CD14-positive monocyte (primary cell): ENCODE measurements around the gene INPP5E. TPM values are rescaled to one million over a fixed set of nuclear protein-coding genes. Genes with fewer than 3 reads are reported as not detected.

Source experiments
- DNase-seq, 3 donors: peaks; one replicate each; pipeline ENCODE4 v3.0.0-alpha.2; 2011 to 2022
- H2AFZ ChIP-seq: 2 replicates; pipeline ENCODE4 v1.6.0; 2012; ENCODE audit warnings: mild to moderate bottlenecking, low read depth, low read length, inconsistent platforms; ENCODE audit not compliant: insufficient read depth, poor library complexity, severe bottlenecking
- H3K27ac ChIP-seq, 2 donors: 1 replicate in 1 of 2; 2 replicates in 1 of 2; pipeline ENCODE4 v1.5.1; 2012 to 2013; ENCODE audit warnings: low read length in 2 of 2, control low read depth in 1 of 2, inconsistent platforms in 1 of 2, low read depth in 1 of 2, mild to moderate bottlenecking in 1 of 2
- H3K27me3 ChIP-seq, 2 donors: one replicate each; pipeline versions ENCODE4 v1.6.0 to v1.6.1; 2011 to 2013; ENCODE audit warnings: low read length in 2 of 2; ENCODE audit not compliant: control insufficient read depth in 2 of 2, insufficient read depth in 2 of 2
- H3K36me3 ChIP-seq, 2 donors: replicated peaks in 1 of 2; 1 replicate in 1 of 2; 2 replicates in 1 of 2; pipeline versions ENCODE4 v1.5.1 to v1.6.1; 2012 to 2013; ENCODE audit warnings: low read length in 2 of 2, control low read depth in 1 of 2, inconsistent platforms in 1 of 2, mild to moderate bottlenecking in 1 of 2; ENCODE audit not compliant: insufficient read depth in 2 of 2, control insufficient read depth in 1 of 2
- H3K4me1 ChIP-seq, 2 donors: 1 replicate in 1 of 2; 2 replicates in 1 of 2; pipeline versions ENCODE4 v1.5.1 to v1.6.1; 2012 to 2013; ENCODE audit warnings: low read length in 2 of 2, control low read depth in 1 of 2, inconsistent platforms in 1 of 2, mild to moderate bottlenecking in 1 of 2, moderate library complexity in 1 of 2; ENCODE audit not compliant: insufficient read depth in 2 of 2, control insufficient read depth in 1 of 2
- H3K4me2 ChIP-seq: replicated peaks from 2 replicates; pipeline ENCODE3; 2012; ENCODE audit warnings: low read length, moderate library complexity, mild to moderate bottlenecking; ENCODE audit not compliant: poor library complexity, severe bottlenecking; ENCODE audit errors: extremely low read depth
- H3K4me3 ChIP-seq, 3 experiments: fragments of 200-600 bp in 1 of 3; sonication (generic) in 1 of 3; replicated peaks in 1 of 3; 1 replicate in 2 of 3; 2 replicates in 1 of 3; pipeline ENCODE4 v1.5.1; 2011 to 2013; ENCODE audit warnings: low read length in 3 of 3, mild to moderate bottlenecking in 3 of 3, control low read depth in 2 of 3, low read depth in 2 of 3, inconsistent platforms in 1 of 3, moderate library complexity in 1 of 3
- H3K79me2 ChIP-seq: 2 replicates; pipeline ENCODE4 v1.6.0; 2012; ENCODE audit warnings: mild to moderate bottlenecking, control low read depth, inconsistent platforms, low read length, moderate library complexity; ENCODE audit not compliant: insufficient read depth
- H3K9ac ChIP-seq: 2 replicates; pipeline ENCODE4 v1.6.0; 2017; ENCODE audit warnings: low read length, mild to moderate bottlenecking; ENCODE audit not compliant: insufficient read depth, poor library complexity, severe bottlenecking
- H3K9me3 ChIP-seq, 2 donors: replicated peaks in 1 of 2; 1 replicate in 1 of 2; 2 replicates in 1 of 2; pipeline versions ENCODE4 v1.5.1 to v1.6.1; 2012 to 2013; ENCODE audit warnings: low read length in 2 of 2, control low read depth in 1 of 2; ENCODE audit not compliant: control insufficient read depth in 1 of 2, insufficient read depth in 1 of 2
- H4K20me1 ChIP-seq: 2 replicates; pipeline ENCODE4 v1.6.0; 2012; ENCODE audit warnings: mild to moderate bottlenecking, low read length, control low read depth, moderate library complexity; ENCODE audit not compliant: insufficient read depth
- H3K27ac Mint-ChIP-seq, 7 donors: one replicate each; pipeline ENCODE4 v1.8.0; 2020; ENCODE audit warnings: mild to moderate bottlenecking in 7 of 7, mixed read lengths in 7 of 7, moderate library complexity in 6 of 7, inconsistent platforms in 2 of 7
- H3K27me3 Mint-ChIP-seq, 3 donors: one replicate each; pipeline ENCODE4 v1.8.0; 2021 to 2022; ENCODE audit warnings: low read depth in 3 of 3, mild to moderate bottlenecking in 3 of 3, mixed read lengths in 3 of 3, moderate library complexity in 3 of 3, inconsistent platforms in 1 of 3
- H3K36me3 Mint-ChIP-seq, 2 donors: one replicate each; pipeline ENCODE4 v1.8.0; 2020; ENCODE audit warnings: mixed read lengths in 2 of 2, inconsistent platforms in 1 of 2, mild to moderate bottlenecking in 1 of 2
- H3K4me1 Mint-ChIP-seq: one replicate; pipeline ENCODE4 v1.8.0; 2020; ENCODE audit warnings: mild to moderate bottlenecking, mixed read lengths
- H3K4me3 Mint-ChIP-seq, 2 donors: one replicate each; pipeline ENCODE4 v1.8.0; 2020; ENCODE audit warnings: mild to moderate bottlenecking in 2 of 2, mixed read lengths in 2 of 2, moderate library complexity in 1 of 2
- H3K9me3 Mint-ChIP-seq, 7 donors: one replicate each; pipeline ENCODE4 v1.8.0; 2020 to 2022; ENCODE audit warnings: mixed read lengths in 7 of 7, mild to moderate bottlenecking in 6 of 7, moderate library complexity in 6 of 7, inconsistent platforms in 2 of 7
- CTCF ChIP-seq: fragments of 200-600 bp; IDR thresholded peaks from one replicate; pipeline ENCODE4 v1.8.0; 2022; ENCODE audit warnings: antibody characterized with exemption, mild to moderate bottlenecking
- WGBS: methylation state at CpG from one replicate; pipeline ENCODE4 v1.1.5; 2013; ENCODE audit warnings: missing lambda C conversion rate; ENCODE audit not compliant: insufficient coverage; 5-methylcytosine and 5-hydroxymethylcytosine counted together
- intact Hi-C, 2 donors: fragments of 100-400 bp; cut with micrococcal nuclease; formaldehyde crosslinking; loops; one replicate each; pipeline versions ENCODE4 v1.15.0 to v1.15.1; 2023
- polyA plus RNA-seq, 3 donors: library from polyadenylated mRNA; depleted of rRNA in 1 of 3; unstranded in 2 of 3; stranded (reverse) in 1 of 3; fragments of 300-500 nt in 2 of 3; fragments of >200 nt in 1 of 3; fragmentation: Illumina TruSeq in 2 of 3; gene quantifications; 1 replicate in 2 of 3; 2 replicates in 1 of 3; pipeline ENCODE4 v1.2.3, GENCODE V29; 2012 to 2021

INPP5E gene
- polyA plus RNA-seq, 3 donors = 1.0 to 8.0 (median 1.0) TPM

GRCh38 chr9:136392538-136393449 lies 46.9 kb downstream of the INPP5E start:
- H3K36me3 ChIP-seq = peaks cover 78 to 93% of the 10 kb centered on the region in 2 donors
- Mint-ChIP-seq H3K27me3 (peaks cover 0 to 2% (median 0%) of the 10 kb centered on the region in 3 donors), H3K9me3 (no peaks in the 10 kb centered on the region), H3K27ac (peak overlapping the region in 1 of 7 donors; percentile 16), H3K36me3 (peaks cover 67 to 95% of the 10 kb centered on the region in 2 donors), H3K4me3 (no peak overlapping the region), H3K4me1 (no peaks in the 10 kb centered on the region)
- H4K20me1 ChIP-seq = no peaks in the 10 kb centered on the region
- WGBS = 98% methylated on average over 20 of the region's 21 CpGs
- intact Hi-C loops = no loop called here
- TF ChIP-seq CTCF = no peak
- no peak overlapping the region for H3K9ac ChIP-seq
- no peak overlapping the region for H3K27ac ChIP-seq
- H2AFZ ChIP-seq = no peak overlapping the region
- no peak overlapping the region for H3K4me3 ChIP-seq
- H3K9me3 ChIP-seq = no peaks in the 10 kb centered on the region
- no peak overlapping the region for H3K4me2 ChIP-seq
- no peaks in the 10 kb centered on the region for H3K27me3 ChIP-seq
- no peaks in the 10 kb centered on the region for H3K79me2 ChIP-seq
- no peaks in the 10 kb centered on the region for H3K4me1 ChIP-seq
- no peak for DNase-seq

- no peak overlapping the region for H3K9ac ChIP-seq
- no peaks in the 10 kb centered on the region for H3K4me1 ChIP-seq
- Mint-ChIP-seq H3K9me3 (no peaks in the 10 kb centered on the region), H3K4me1 (no peaks in the 10 kb centered on the region), H3K27me3 (peaks cover 0 to 2% (median 0%) of the 10 kb centered on the region in 3 donors), H3K27ac (no peak overlapping the region), H3K36me3 (peaks cover 70 to 97% of the 10 kb centered on the region in 2 donors), H3K4me3 (no peak overlapping the region)
- no peak overlapping the region for H3K4me2 ChIP-seq
- no peaks in the 10 kb centered on the region for H4K20me1 ChIP-seq
- H3K79me2 ChIP-seq = no peaks in the 10 kb centered on the region
- intact Hi-C loops = no loop called here
- no peak for DNase-seq
- H3K27ac ChIP-seq = no peak overlapping the region
- no peak for TF ChIP-seq CTCF
- H3K4me3 ChIP-seq = no peak overlapping the region
- H3K36me3 ChIP-seq = peaks cover 79 to 97% of the 10 kb centered on the region in 2 donors
- 97% methylated on average over 23 of the region's 28 CpGs for WGBS
- H2AFZ ChIP-seq = no peak overlapping the region
- no peaks in the 10 kb centered on the region for H3K27me3 ChIP-seq
- no peaks in the 10 kb centered on the region for H3K9me3 ChIP-seq
Observed at GRCh38 chr9:136391737-136392537, 47.7 kb downstream of the INPP5E start.
